ENCODE measurements around the gene MAP2K4.

- TF ChIP-seq EZH2phosphoT487 (IDR thresholded peaks at IDR 0.05; ENCODE audit: insufficient read depth, low read depth) (no peak), EZH2 (IDR thresholded peaks at IDR 0.05; ENCODE audit: insufficient read depth, poor library complexity, severe bottlenecking) (no peak)
These were observed 172.6 kb downstream of the MAP2K4 start for GRCh38 chr17:12193144-12193735.
